ENCODE results near the gene MSL3.

MSL3 gene

GRCh38 chrX:11741574-11741973 is 16.5 kb upstream of the MSL3 start:
- no peaks in the 10 kb centered on the region for H3K27me3 ChIP-seq (ENCODE audit: insufficient read depth, poor library complexity, severe bottlenecking)
- H3K36me3 ChIP-seq (ENCODE audit: low read depth) = no peaks in the 10 kb centered on the region
- H3K27ac ChIP-seq (ENCODE audit: poor library complexity, severe bottlenecking) = no peak overlapping the region
- TF ChIP-seq CTCF (IDR thresholded peaks at IDR 0.05; ENCODE audit: poor library complexity, severe bottlenecking) = no peak
- H3K4me3 ChIP-seq (ENCODE audit: severe bottlenecking) = no peak overlapping the region
- no peaks in the 10 kb centered on the region for H3K9me3 ChIP-seq (ENCODE audit: severe bottlenecking)
- no peaks in the 10 kb centered on the region for H3K4me1 ChIP-seq (ENCODE audit: insufficient read depth, poor library complexity, severe bottlenecking)
- no peak for DNase-seq (ENCODE audit: low spot score)
- ATAC-seq (ENCODE audit: low read depth) = no peak

GRCh38 chrX:11745881-11746280 is 12.2 kb upstream of the MSL3 start:
- Histone ChIP-seq H3K36me3 (ENCODE audit: low read depth) (no peaks in the 10 kb centered on the region), H3K4me1 (ENCODE audit: insufficient read depth, poor library complexity, severe bottlenecking) (no peaks in the 10 kb centered on the region), H3K27ac (ENCODE audit: poor library complexity, severe bottlenecking) (no peak overlapping the region), H3K9me3 (ENCODE audit: severe bottlenecking) (no peaks in the 10 kb centered on the region), H3K27me3 (ENCODE audit: insufficient read depth, poor library complexity, severe bottlenecking) (no peaks in the 10 kb centered on the region), H3K4me3 (ENCODE audit: severe bottlenecking) (no peak overlapping the region)
- no peak for DNase-seq (ENCODE audit: low spot score)
- ATAC-seq (ENCODE audit: low read depth) = no peak
- TF ChIP-seq CTCF (IDR thresholded peaks at IDR 0.05; ENCODE audit: poor library complexity, severe bottlenecking) = no peak

GRCh38 chrX:11750046-11750445 is 8.0 kb upstream of the MSL3 start:
- no peaks in the 10 kb centered on the region for H3K9me3 ChIP-seq (ENCODE audit: severe bottlenecking)
- ATAC-seq (ENCODE audit: low read depth) = no peak
- no peak for DNase-seq (ENCODE audit: low spot score)
- H3K27me3 ChIP-seq (ENCODE audit: insufficient read depth, poor library complexity, severe bottlenecking) = no peaks in the 10 kb centered on the region
- H3K4me1 ChIP-seq (ENCODE audit: insufficient read depth, poor library complexity, severe bottlenecking) = no peaks in the 10 kb centered on the region
- H3K36me3 ChIP-seq (ENCODE audit: low read depth) = no peaks in the 10 kb centered on the region
- H3K4me3 ChIP-seq (ENCODE audit: severe bottlenecking) = no peak overlapping the region
- no peak overlapping the region for H3K27ac ChIP-seq (ENCODE audit: poor library complexity, severe bottlenecking)
- no peak for TF ChIP-seq CTCF (IDR thresholded peaks at IDR 0.05; ENCODE audit: poor library complexity, severe bottlenecking)

- Histone ChIP-seq H3K27ac (ENCODE audit: poor library complexity, severe bottlenecking) (no peak overlapping the region), H3K4me1 (ENCODE audit: insufficient read depth, poor library complexity, severe bottlenecking) (no peaks in the 10 kb centered on the region), H3K4me3 (ENCODE audit: severe bottlenecking) (no peak overlapping the region), H3K9me3 (ENCODE audit: severe bottlenecking) (no peaks in the 10 kb centered on the region), H3K27me3 (ENCODE audit: insufficient read depth, poor library complexity, severe bottlenecking) (no peaks in the 10 kb centered on the region), H3K36me3 (ENCODE audit: low read depth) (no peaks in the 10 kb centered on the region)
- TF ChIP-seq CTCF (IDR thresholded peaks at IDR 0.05; ENCODE audit: poor library complexity, severe bottlenecking) = no peak
- ATAC-seq (ENCODE audit: low read depth) (no peak), DNase-seq (ENCODE audit: low spot score) (no peak)
These were observed 7.3 kb upstream of the MSL3 start for GRCh38 chrX:11750694-11751093.

- Histone ChIP-seq H3K36me3 (ENCODE audit: low read depth) (no peaks in the 10 kb centered on the region), H3K4me3 (ENCODE audit: severe bottlenecking) (no peak overlapping the region), H3K4me1 (ENCODE audit: insufficient read depth, poor library complexity, severe bottlenecking) (no peaks in the 10 kb centered on the region), H3K27ac (ENCODE audit: poor library complexity, severe bottlenecking) (no peak overlapping the region), H3K9me3 (ENCODE audit: severe bottlenecking) (no peaks in the 10 kb centered on the region), H3K27me3 (ENCODE audit: insufficient read depth, poor library complexity, severe bottlenecking) (no peaks in the 10 kb centered on the region)
- ATAC-seq (ENCODE audit: low read depth) (no peak), DNase-seq (ENCODE audit: low spot score) (no peak)
- no peak for TF ChIP-seq CTCF (IDR thresholded peaks at IDR 0.05; ENCODE audit: poor library complexity, severe bottlenecking)
These were observed 6.8 kb upstream of the MSL3 start for GRCh38 chrX:11751261-11751660.
